Activated CD4-positive, alpha-beta memory T cell treated with anti-CD3 and anti-CD28 coated beads, Interleukin-2, amount 10 ng/mL, durations not matched to agents 7 days and 5 days (primary cell): ENCODE results near the gene WDR77. TPM values are rescaled to one million over a fixed set of nuclear protein-coding genes. Genes with fewer than 3 reads are reported as not detected.

Experiments
- CTCF ChIA-PET: fragments of 350-600 bp; sonication (Branson Sonifier 250); formaldehyde crosslinking; loops from one replicate; lab custom pipeline; 2021; ENCODE audit warnings: antibody characterized with exemption, inconsistent platforms; lab: Charles Lee
- POLR2A ChIA-PET: fragments of 350-600 bp; sonication (Branson Sonifier 250); formaldehyde crosslinking; loops from one replicate; lab custom pipeline; 2021; ENCODE audit warnings: antibody characterized with exemption; lab: Charles Lee
- DNase-seq: peaks from one replicate; pipeline ENCODE4 v3.0.0-alpha.2; 2020
- H3K27ac Mint-ChIP-seq: one replicate; pipeline ENCODE4 v1.8.0; 2021; ENCODE audit warnings: mild to moderate bottlenecking, mixed read lengths
- H3K27me3 Mint-ChIP-seq: one replicate; pipeline ENCODE4 v1.8.0; 2021; ENCODE audit warnings: mixed read lengths
- H3K36me3 Mint-ChIP-seq: one replicate; pipeline ENCODE4 v1.8.0; 2021; ENCODE audit warnings: low read depth, mixed read lengths
- H3K4me1 Mint-ChIP-seq: one replicate; pipeline ENCODE4 v1.8.0; 2021; ENCODE audit warnings: mixed read lengths
- H3K4me3 Mint-ChIP-seq: one replicate; pipeline ENCODE4 v1.8.0; 2021; ENCODE audit warnings: mild to moderate bottlenecking, mixed read lengths
- H3K9me3 Mint-ChIP-seq: one replicate; pipeline ENCODE4 v1.8.0; 2021; ENCODE audit warnings: mixed read lengths
- total RNA-seq, 2 experiments: library from RNA; stranded (reverse); gene quantifications; one replicate each; pipeline ENCODE4 v1.2.3, GENCODE V29; 2021

WDR77 gene
- total RNA-seq, 2 experiments from 2014 or later: 26.3 to 28.4 TPM

GRCh38 chr1:111422546-111423391, 26.3 kb downstream of the WDR77 start:
- POLR2A ChIA-PET: interaction anchor here (0.6 kb wide), 1 partner anchor 275 kb away, joined by 3 read pairs; no protein-coding TSS in a partner anchor

GRCh38 chr1:111420377-111420776, 28.7 kb downstream of the WDR77 start:
- no peak overlapping the region for H3K27ac Mint-ChIP-seq
- ChIA-PET POLR2A (no interaction called here), CTCF (no interaction called here)
- H3K36me3 Mint-ChIP-seq: no peaks in the 10 kb centered on the region
- no peak overlapping the region for H3K4me3 Mint-ChIP-seq
- no peaks in the 10 kb centered on the region for H3K4me1 Mint-ChIP-seq
- H3K27me3 Mint-ChIP-seq: no peaks in the 10 kb centered on the region
- DNase-seq: no peak
- no peaks in the 10 kb centered on the region for H3K9me3 Mint-ChIP-seq

More at GRCh38 chr1:111422546-111423391, 26.3 kb downstream of the WDR77 start:
- Mint-ChIP-seq H3K4me3 (no peak overlapping the region), H3K27me3 (peaks cover 1% of the 10 kb centered on the region), H3K36me3 (no peaks in the 10 kb centered on the region), H3K27ac (no peak overlapping the region), H3K9me3 (no peaks in the 10 kb centered on the region), H3K4me1 (no peaks in the 10 kb centered on the region)
- DNase-seq: no peak
- CTCF ChIA-PET: no interaction called here

GRCh38 chr1:111419037-111419436, 30.0 kb downstream of the WDR77 start:
- CTCF ChIA-PET: interaction anchor here (1.6 kb wide), 1 partner anchor 89 kb away, joined by 3 read pairs; no protein-coding TSS in a partner anchor
- no peaks in the 10 kb centered on the region for H3K9me3 Mint-ChIP-seq
- no peaks in the 10 kb centered on the region for H3K27me3 Mint-ChIP-seq
- POLR2A ChIA-PET: no interaction called here
- no peak for DNase-seq
- no peaks in the 10 kb centered on the region for H3K4me1 Mint-ChIP-seq
- no peak overlapping the region for H3K27ac Mint-ChIP-seq
- H3K4me3 Mint-ChIP-seq: no peak overlapping the region
- H3K36me3 Mint-ChIP-seq: no peaks in the 10 kb centered on the region

DNA sequence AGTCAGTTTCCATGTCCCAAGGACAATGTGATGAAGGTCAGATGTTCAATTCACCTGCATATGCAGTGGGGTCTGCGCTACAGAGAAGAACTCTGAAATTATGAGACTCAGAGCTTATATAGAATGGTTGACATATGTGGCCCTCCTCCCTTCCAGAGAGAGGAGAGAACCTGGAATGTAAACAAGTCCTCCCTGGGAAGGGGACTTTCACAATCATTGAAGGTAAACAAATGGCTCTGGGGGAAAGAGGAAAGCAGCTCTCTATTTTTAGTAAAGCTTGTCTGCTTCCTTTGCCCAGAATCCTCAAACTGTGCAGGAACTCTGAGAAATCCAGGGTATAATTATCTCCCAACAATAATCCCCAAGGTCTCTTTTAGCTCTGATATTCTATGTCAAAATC, 31.3 kb downstream of the WDR77 start:
- CTCF ChIA-PET: interaction anchor here (1.2 to 1.6 kb wide), 3 partner anchors 17 to 220 kb away, joined by 3 to 4 read pairs (median 3); no protein-coding TSS in a partner anchor
- Mint-ChIP-seq H3K36me3 (no peaks in the 10 kb centered on the region), H3K27ac (no peak overlapping the region), H3K4me3 (no peak overlapping the region), H3K27me3 (peaks cover 2% of the 10 kb centered on the region), H3K4me1 (no peaks in the 10 kb centered on the region), H3K9me3 (no peaks in the 10 kb centered on the region)
- POLR2A ChIA-PET: interaction anchor here (0.5 kb wide), 1 partner anchor 58 kb away, joined by 3 read pairs; no protein-coding TSS in a partner anchor
- DNase-seq: no peak

DNA sequence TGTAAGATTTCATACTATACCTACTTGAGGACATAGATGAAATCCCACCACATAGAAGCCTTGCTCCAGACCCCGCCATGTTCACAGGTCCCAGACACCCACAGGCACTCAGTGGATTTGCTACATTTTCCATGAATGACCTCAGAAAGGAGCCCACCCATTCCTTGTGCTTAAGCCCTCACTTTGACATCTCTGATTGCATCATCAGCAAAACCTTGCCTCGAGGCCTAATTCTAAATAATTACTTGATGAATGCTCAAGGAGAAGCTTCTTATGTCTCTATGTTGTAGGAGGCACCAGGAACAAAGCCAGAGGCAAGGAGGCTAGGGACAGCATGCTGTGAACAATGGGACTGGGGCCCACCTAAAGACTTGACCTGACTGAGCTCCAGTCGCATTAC, 33.6 kb downstream of the WDR77 start:
- no peak for DNase-seq
- POLR2A ChIA-PET: interaction anchor here (1.2 kb wide), 1 partner anchor 10 kb away, joined by 4 read pairs; no protein-coding TSS in a partner anchor
- H3K4me1 Mint-ChIP-seq: no peaks in the 10 kb centered on the region
- CTCF ChIA-PET: no interaction called here
- peaks cover 5% of the 10 kb centered on the region for H3K27me3 Mint-ChIP-seq
- no peaks in the 10 kb centered on the region for H3K9me3 Mint-ChIP-seq
- no peak overlapping the region for H3K27ac Mint-ChIP-seq
- no peaks in the 10 kb centered on the region for H3K36me3 Mint-ChIP-seq
- H3K4me3 Mint-ChIP-seq: no peak overlapping the region

DNA sequence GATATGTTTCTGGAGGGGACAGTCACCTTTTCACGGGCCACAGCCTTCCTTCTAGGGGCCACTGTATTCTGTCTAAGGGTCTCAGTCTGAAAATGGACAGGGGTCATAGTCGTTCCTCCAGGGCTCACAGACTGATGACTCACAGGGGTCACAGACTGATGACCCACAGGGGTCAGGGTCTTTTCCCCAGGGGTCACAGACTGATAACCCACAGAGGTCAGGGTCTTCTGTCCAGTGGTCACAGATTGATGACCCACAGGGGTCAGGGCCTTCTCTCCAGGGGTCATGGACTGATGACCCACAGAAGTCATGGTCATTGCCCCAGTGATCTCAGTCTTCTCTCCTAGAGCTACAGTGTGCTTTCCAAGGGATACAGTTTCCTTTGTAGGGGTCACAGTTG, 34.3 kb downstream of the WDR77 start:
- POLR2A ChIA-PET: no interaction called here
- H3K27ac Mint-ChIP-seq: no peak overlapping the region
- CTCF ChIA-PET: no interaction called here
- DNase-seq: no peak
- no peaks in the 10 kb centered on the region for H3K9me3 Mint-ChIP-seq
- no peaks in the 10 kb centered on the region for H3K4me1 Mint-ChIP-seq
- H3K4me3 Mint-ChIP-seq: no peak overlapping the region
- peaks cover 5% of the 10 kb centered on the region for H3K27me3 Mint-ChIP-seq
- H3K36me3 Mint-ChIP-seq: no peaks in the 10 kb centered on the region

GRCh38 chr1:111412839-111413238, 36.2 kb downstream of the WDR77 start:
- ChIA-PET CTCF (interaction anchor here (1.1 kb wide), 1 partner anchor 13 kb away, joined by 7 read pairs; no protein-coding TSS in a partner anchor), POLR2A (interaction anchor here (0.6 kb wide), 1 partner anchor 199 kb away, joined by 3 read pairs; no protein-coding TSS in a partner anchor)
- peaks cover 5% of the 10 kb centered on the region for H3K27me3 Mint-ChIP-seq

GRCh38 chr1:111407301-111407700, 41.8 kb downstream of the WDR77 start:
- Mint-ChIP-seq H3K9me3 (no peaks in the 10 kb centered on the region), H3K4me3 (no peak overlapping the region), H3K36me3 (no peaks in the 10 kb centered on the region), H3K4me1 (peaks cover 18% of the 10 kb centered on the region), H3K27ac (no peak overlapping the region), H3K27me3 (peaks cover 5% of the 10 kb centered on the region)
- CTCF ChIA-PET: no interaction called here
- POLR2A ChIA-PET: no interaction called here
- DNase-seq: no peak

More at GRCh38 chr1:111412839-111413238, 36.2 kb downstream of the WDR77 start:
- H3K4me3 Mint-ChIP-seq: no peak overlapping the region
- H3K27ac Mint-ChIP-seq: no peak overlapping the region
- no peaks in the 10 kb centered on the region for H3K9me3 Mint-ChIP-seq
- no peaks in the 10 kb centered on the region for H3K4me1 Mint-ChIP-seq
- H3K36me3 Mint-ChIP-seq: no peaks in the 10 kb centered on the region
- DNase-seq: no peak

DNA sequence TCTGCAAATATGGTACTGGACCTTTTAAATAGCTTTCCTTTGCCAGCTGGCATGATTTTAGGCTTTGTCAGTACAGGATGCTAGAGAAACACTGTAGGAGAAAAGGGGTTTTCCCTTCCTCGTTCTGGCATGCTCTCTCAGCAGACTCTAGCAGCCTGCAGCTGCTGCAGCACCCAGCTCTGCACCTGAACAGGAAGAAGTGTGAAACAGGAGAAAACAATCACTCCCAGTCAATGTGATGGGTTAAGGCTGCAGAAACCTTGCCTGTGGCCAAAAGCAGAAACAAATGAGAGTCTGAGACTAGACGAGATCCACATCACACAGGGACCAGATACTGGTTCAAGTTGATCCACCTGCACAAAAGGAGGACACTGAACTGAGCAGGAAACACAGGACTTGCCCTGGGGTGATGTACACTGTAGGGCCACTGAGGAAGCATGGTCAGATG, 42.7 kb downstream of the WDR77 start:
- peak; percentile 48 for DNase-seq
- ChIA-PET CTCF (interaction anchor here (1.0 to 1.9 kb wide), 2 partner anchors 183 to 363 kb away, joined by 3 to 6 read pairs; no protein-coding TSS in a partner anchor), POLR2A (interaction anchor here (1.1 kb wide), 2 partner anchors 101 to 190 kb away, joined by 3 read pairs; no protein-coding TSS in a partner anchor)
- peaks cover 19% of the 10 kb centered on the region for H3K4me1 Mint-ChIP-seq
- H3K36me3 Mint-ChIP-seq: no peaks in the 10 kb centered on the region
- peaks cover 11% of the 10 kb centered on the region for H3K27me3 Mint-ChIP-seq
- no peak overlapping the region for H3K4me3 Mint-ChIP-seq
- H3K27ac Mint-ChIP-seq: no peak overlapping the region
- no peaks in the 10 kb centered on the region for H3K9me3 Mint-ChIP-seq

GRCh38 chr1:111404588-111404987, 44.5 kb downstream of the WDR77 start:
- no peaks in the 10 kb centered on the region for H3K9me3 Mint-ChIP-seq
- CTCF ChIA-PET: interaction anchor here (0.9 to 1.5 kb wide), 2 partner anchors 350 to 374 kb away, joined by 3 to 4 read pairs; no protein-coding TSS in a partner anchor

DNA sequence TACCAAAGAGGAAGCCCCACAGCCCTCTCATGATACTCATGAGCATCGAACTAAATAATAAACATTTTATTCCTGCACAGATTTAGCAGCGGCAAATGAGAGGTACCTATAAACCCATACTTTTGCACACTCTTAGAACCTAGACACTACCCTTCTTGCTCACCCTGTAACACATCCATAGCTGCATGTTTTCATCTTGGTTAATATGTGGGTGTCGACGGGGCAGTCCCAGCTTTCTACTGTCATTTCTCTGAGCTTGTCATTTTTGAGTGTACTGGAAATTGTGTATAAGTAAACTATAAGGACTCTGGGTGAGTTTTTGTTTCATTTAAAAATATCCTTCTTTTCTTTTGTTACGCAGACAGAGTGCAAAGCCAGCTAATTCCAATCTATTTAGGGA, 47.0 kb downstream of the WDR77 start:
- H3K27ac Mint-ChIP-seq: no peak overlapping the region

More at GRCh38 chr1:111404588-111404987, 44.5 kb downstream of the WDR77 start:
- Mint-ChIP-seq H3K4me3 (no peak overlapping the region), H3K27ac (no peak overlapping the region), H3K27me3 (peaks cover 17% of the 10 kb centered on the region), H3K4me1 (peaks cover 23% of the 10 kb centered on the region), H3K36me3 (no peaks in the 10 kb centered on the region)
- no peak for DNase-seq
- POLR2A ChIA-PET: no interaction called here

GRCh38 chr1:111399792-111400610, 49.1 kb downstream of the WDR77 start:
- Mint-ChIP-seq H3K4me3 (no peak overlapping the region), H3K27ac (no peak overlapping the region), H3K36me3 (no peaks in the 10 kb centered on the region), H3K27me3 (peaks cover 43% of the 10 kb centered on the region), H3K4me1 (peaks cover 8% of the 10 kb centered on the region), H3K9me3 (peaks cover 4% of the 10 kb centered on the region)
- CTCF ChIA-PET: interaction anchor here (0.5 to 5.5 kb wide), 22 partner anchors 9 to 502 kb away, joined by 3 to 64 read pairs (median 5); no protein-coding TSS in a partner anchor
- POLR2A ChIA-PET: interaction anchor here (0.9 to 2.2 kb wide), 3 partner anchors 177 to 185 kb away, joined by 3 to 6 read pairs (median 3); no protein-coding TSS in a partner anchor
- peak; percentile 45 for DNase-seq

More for the DNA sequence above, 47.0 kb downstream of the WDR77 start:
- ChIA-PET POLR2A (no interaction called here), CTCF (interaction anchor here (0.5 to 5.5 kb wide), 10 partner anchors 11 to 942 kb away, joined by 3 to 64 read pairs (median 3); no protein-coding TSS in a partner anchor)
- peaks cover 22% of the 10 kb centered on the region for H3K4me1 Mint-ChIP-seq
- H3K4me3 Mint-ChIP-seq: no peak overlapping the region
- H3K27me3 Mint-ChIP-seq: peaks cover 29% of the 10 kb centered on the region
- peaks cover 4% of the 10 kb centered on the region for H3K9me3 Mint-ChIP-seq
- no peaks in the 10 kb centered on the region for H3K36me3 Mint-ChIP-seq
- no peak for DNase-seq
